Body of pancreas (tissue), 4 donors: ENCODE measurements around the gene MAGI3.

Source experiments
- CTCF ChIP-seq, 7 experiments: fragments of 450-650 bp in 4 of 7; fragments of 200-600 bp in 3 of 7; sonication (generic) in 3 of 7; IDR thresholded peaks; one replicate each; pipeline ENCODE4 v1.5.1; 2016 to 2019; ENCODE audit warnings: antibody characterized with exemption in 7 of 7
- POLR2A ChIP-seq, 3 donors: fragments of 450-650 bp; IDR thresholded peaks; one replicate each; pipeline ENCODE4 v1.6.1; 2016; ENCODE audit warnings: antibody characterized with exemption in 3 of 3, mild to moderate bottlenecking in 2 of 3

- TF ChIP-seq CTCF (IDR thresholded peaks at IDR 0.05), result no peak
- TF ChIP-seq POLR2A (IDR thresholded peaks at IDR 0.05), result no peak
These were observed 66.7 kb downstream of the MAGI3 start for GRCh38 chr1:113456967-113457366.
